ENCODE measurements around the gene AHSG.

AHSG gene

GRCh38 chr3:186642014-186642413 lies 29.2 kb downstream of the AHSG start:
- no CpG with 5 or more reads among the region's 3 CpGs for WGBS, 2 donors (ENCODE audit: extremely low coverage in 2 of 2, insufficient read length in 2 of 2, insufficient replicate concordance in 1 of 2)
- Histone ChIP-seq H2BK5ac (ENCODE audit: low read length) (no peak overlapping the region), H3K4me3 (ENCODE audit: low read length in 2 of 2) (no peak overlapping the region), H3K4me2 (ENCODE audit: insufficient read depth, low read length, poor library complexity, severe bottlenecking) (no peak overlapping the region), H3K79me1 (ENCODE audit: low read depth, low read length) (no peaks in the 10 kb centered on the region), H3K23ac (ENCODE audit: low read depth, low read length, poor library complexity) (no peak overlapping the region), H2AK5ac (ENCODE audit: low read depth, low read length) (no peak overlapping the region), H3K27ac (replicated peaks; ENCODE audit: low read length) (no peak overlapping the region), H4K8ac (ENCODE audit: low read depth, low read length) (no peak overlapping the region), H2BK12ac (ENCODE audit: low read length) (no peak overlapping the region), H4K91ac (ENCODE audit: low read depth, low read length, poor library complexity) (no peak overlapping the region), H3K9me3 (replicated peaks in 1 of 2; ENCODE audit: control insufficient read depth in 2 of 2, insufficient read depth in 1 of 2, low read depth in 1 of 2, low read length in 2 of 2) (no peaks in the 10 kb centered on the region), H2BK15ac (ENCODE audit: low read length) (no peak overlapping the region), H3K4ac (ENCODE audit: low read length) (no peak overlapping the region), H3K9ac (ENCODE audit: low read depth, low read length, poor library complexity) (no peak overlapping the region), H2AFZ (ENCODE audit: low read length) (no peak overlapping the region), H3K18ac (ENCODE audit: low read length) (no peak overlapping the region), H3K4me1 (ENCODE audit: control insufficient read depth in 2 of 2, insufficient read depth in 1 of 2, low read depth in 1 of 2, low read length in 2 of 2) (peaks cover 0 to 2% of the 10 kb centered on the region in 2 donors), H3K36me3 (replicated peaks in 1 of 2; ENCODE audit: control insufficient read depth in 2 of 2, insufficient read depth in 2 of 2, low read length in 2 of 2) (no peaks in the 10 kb centered on the region), H2BK120ac (ENCODE audit: low read depth, low read length) (no peak overlapping the region), H3K14ac (ENCODE audit: low read length) (no peak overlapping the region), H3K27me3 (ENCODE audit: control insufficient read depth in 3 of 3, insufficient read depth in 3 of 3, low read depth in 1 of 3, low read length in 3 of 3) (peaks cover 0 to 31% (median 2%) of the 10 kb centered on the region in 3 experiments)
- DNase-seq (ENCODE audit: low spot score) = no peak

GRCh38 chr3:186643493-186643892 lies 30.6 kb downstream of the AHSG start:
- H3K18ac ChIP-seq (ENCODE audit: low read length) = no peak overlapping the region
- H2BK12ac ChIP-seq (ENCODE audit: low read length) = no peak overlapping the region
- no peak overlapping the region for H4K8ac ChIP-seq (ENCODE audit: low read depth, low read length)
- no peak overlapping the region for H3K4me2 ChIP-seq (ENCODE audit: insufficient read depth, low read length, poor library complexity, severe bottlenecking)
- no peak overlapping the region for H4K91ac ChIP-seq (ENCODE audit: low read depth, low read length, poor library complexity)
- DNase-seq (ENCODE audit: low spot score) = no peak
- no peaks in the 10 kb centered on the region for H3K79me1 ChIP-seq (ENCODE audit: low read depth, low read length)
- H3K9me3 ChIP-seq (replicated peaks in 1 of 2; ENCODE audit: control insufficient read depth in 2 of 2, insufficient read depth in 1 of 2, low read depth in 1 of 2, low read length in 2 of 2) = no peaks in the 10 kb centered on the region
- H3K27me3 ChIP-seq (ENCODE audit: control insufficient read depth in 3 of 3, insufficient read depth in 3 of 3, low read depth in 1 of 3, low read length in 3 of 3) = peaks cover 0 to 31% (median 2%) of the 10 kb centered on the region in 3 experiments
- H2BK120ac ChIP-seq (ENCODE audit: low read depth, low read length) = no peak overlapping the region
- no peak overlapping the region for H3K4me3 ChIP-seq (ENCODE audit: low read length in 2 of 2)
- H3K23ac ChIP-seq (ENCODE audit: low read depth, low read length, poor library complexity) = no peak overlapping the region
- H3K14ac ChIP-seq (ENCODE audit: low read length) = no peak overlapping the region
- no peak overlapping the region for H2AFZ ChIP-seq (ENCODE audit: low read length)
- H3K27ac ChIP-seq (replicated peaks; ENCODE audit: low read length) = no peak overlapping the region
- no peak overlapping the region for H3K9ac ChIP-seq (ENCODE audit: low read depth, low read length, poor library complexity)
- H2AK5ac ChIP-seq (ENCODE audit: low read depth, low read length) = no peak overlapping the region
- H2BK5ac ChIP-seq (ENCODE audit: low read length) = no peak overlapping the region
- no peaks in the 10 kb centered on the region for H3K36me3 ChIP-seq (replicated peaks in 1 of 2; ENCODE audit: control insufficient read depth in 2 of 2, insufficient read depth in 2 of 2, low read length in 2 of 2)
- no CpG with 5 or more reads among the region's 1 CpG for WGBS, 2 donors (ENCODE audit: extremely low coverage in 2 of 2, insufficient read length in 2 of 2, insufficient replicate concordance in 1 of 2)
- no peak overlapping the region for H2BK15ac ChIP-seq (ENCODE audit: low read length)
- H3K4ac ChIP-seq (ENCODE audit: low read length) = no peak overlapping the region
- peaks cover 0 to 2% of the 10 kb centered on the region in 2 donors for H3K4me1 ChIP-seq (ENCODE audit: control insufficient read depth in 2 of 2, insufficient read depth in 1 of 2, low read depth in 1 of 2, low read length in 2 of 2)

GRCh38 chr3:186644683-186645082 lies 31.8 kb downstream of the AHSG start:
- Histone ChIP-seq H2AK5ac (ENCODE audit: low read depth, low read length) (no peak overlapping the region), H3K4me3 (ENCODE audit: low read length in 2 of 2) (no peak overlapping the region), H3K4me2 (ENCODE audit: insufficient read depth, low read length, poor library complexity, severe bottlenecking) (no peak overlapping the region), H3K9ac (ENCODE audit: low read depth, low read length, poor library complexity) (no peak overlapping the region), H2BK5ac (ENCODE audit: low read length) (no peak overlapping the region), H2AFZ (ENCODE audit: low read length) (no peak overlapping the region), H3K79me1 (ENCODE audit: low read depth, low read length) (no peaks in the 10 kb centered on the region), H3K9me3 (replicated peaks in 1 of 2; ENCODE audit: control insufficient read depth in 2 of 2, insufficient read depth in 1 of 2, low read depth in 1 of 2, low read length in 2 of 2) (peaks cover 0 to 1% of the 10 kb centered on the region in 2 donors), H3K27me3 (ENCODE audit: control insufficient read depth in 3 of 3, insufficient read depth in 3 of 3, low read depth in 1 of 3, low read length in 3 of 3) (peaks cover 0 to 31% (median 2%) of the 10 kb centered on the region in 3 experiments), H3K18ac (ENCODE audit: low read length) (no peak overlapping the region), H3K14ac (ENCODE audit: low read length) (no peak overlapping the region), H2BK120ac (ENCODE audit: low read depth, low read length) (no peak overlapping the region), H3K27ac (replicated peaks; ENCODE audit: low read length) (no peak overlapping the region), H2BK12ac (ENCODE audit: low read length) (no peak overlapping the region), H3K36me3 (replicated peaks in 1 of 2; ENCODE audit: control insufficient read depth in 2 of 2, insufficient read depth in 2 of 2, low read length in 2 of 2) (no peaks in the 10 kb centered on the region), H4K8ac (ENCODE audit: low read depth, low read length) (no peak overlapping the region), H2BK15ac (ENCODE audit: low read length) (no peak overlapping the region), H3K4me1 (ENCODE audit: control insufficient read depth in 2 of 2, insufficient read depth in 1 of 2, low read depth in 1 of 2, low read length in 2 of 2) (peaks cover 0 to 2% of the 10 kb centered on the region in 2 donors), H4K91ac (ENCODE audit: low read depth, low read length, poor library complexity) (no peak overlapping the region), H3K23ac (ENCODE audit: low read depth, low read length, poor library complexity) (no peak overlapping the region), H3K4ac (ENCODE audit: low read length) (no peak overlapping the region)
- DNase-seq (ENCODE audit: low spot score) = no peak
- no CpG with 5 or more reads among the region's 3 CpGs for WGBS, 2 donors (ENCODE audit: extremely low coverage in 2 of 2, insufficient read length in 2 of 2, insufficient replicate concordance in 1 of 2)

GRCh38 chr3:186646106-186646505 lies 33.2 kb downstream of the AHSG start:
- Histone ChIP-seq H3K27ac (replicated peaks; ENCODE audit: low read length) (no peak overlapping the region), H3K9ac (ENCODE audit: low read depth, low read length, poor library complexity) (no peak overlapping the region), H2AFZ (ENCODE audit: low read length) (no peak overlapping the region), H3K79me1 (ENCODE audit: low read depth, low read length) (no peaks in the 10 kb centered on the region), H3K27me3 (ENCODE audit: control insufficient read depth in 3 of 3, insufficient read depth in 3 of 3, low read depth in 1 of 3, low read length in 3 of 3) (peaks cover 0 to 20% (median 2%) of the 10 kb centered on the region in 3 experiments), H3K23ac (ENCODE audit: low read depth, low read length, poor library complexity) (no peak overlapping the region), H2BK5ac (ENCODE audit: low read length) (no peak overlapping the region), H2BK12ac (ENCODE audit: low read length) (no peak overlapping the region), H3K4ac (ENCODE audit: low read length) (no peak overlapping the region), H3K36me3 (replicated peaks in 1 of 2; ENCODE audit: control insufficient read depth in 2 of 2, insufficient read depth in 2 of 2, low read length in 2 of 2) (no peaks in the 10 kb centered on the region), H3K18ac (ENCODE audit: low read length) (no peak overlapping the region), H2AK5ac (ENCODE audit: low read depth, low read length) (no peak overlapping the region), H3K4me3 (ENCODE audit: low read length in 2 of 2) (no peak overlapping the region), H3K14ac (ENCODE audit: low read length) (no peak overlapping the region), H4K8ac (ENCODE audit: low read depth, low read length) (no peak overlapping the region), H4K91ac (ENCODE audit: low read depth, low read length, poor library complexity) (no peak overlapping the region), H3K9me3 (replicated peaks in 1 of 2; ENCODE audit: control insufficient read depth in 2 of 2, insufficient read depth in 1 of 2, low read depth in 1 of 2, low read length in 2 of 2) (peaks cover 0 to 1% of the 10 kb centered on the region in 2 donors), H2BK120ac (ENCODE audit: low read depth, low read length) (no peak overlapping the region), H3K4me2 (ENCODE audit: insufficient read depth, low read length, poor library complexity, severe bottlenecking) (no peak overlapping the region), H2BK15ac (ENCODE audit: low read length) (no peak overlapping the region), H3K4me1 (ENCODE audit: control insufficient read depth in 2 of 2, insufficient read depth in 1 of 2, low read depth in 1 of 2, low read length in 2 of 2) (peaks cover 0 to 2% of the 10 kb centered on the region in 2 donors)
- no peak for DNase-seq (ENCODE audit: low spot score)
- WGBS, 2 donors (ENCODE audit: extremely low coverage in 2 of 2, insufficient read length in 2 of 2, insufficient replicate concordance in 1 of 2) = no CpG with 5 or more reads among the region's 4 CpGs

Data from neuronal stem cell (in vitro differentiated cells).